ENCODE measurements around the gene MRPS23. TPM values are rescaled to one million over a fixed set of nuclear protein-coding genes. Genes with fewer than 3 reads are reported as not detected.

MRPS23 gene
- total and polyA plus RNA-seq, 9 of the 15 experiments (the other 6 are each of a cell fraction or from before 2014, with no cell fraction given), result 59.1 to 298 (median 98.8) TPM

GRCh38 chr17:57818066-57818465 is 31.8 kb downstream of the MRPS23 start:
- Histone ChIP-seq H3K9me3 (replicated peaks; ENCODE audit: control insufficient read depth, insufficient read depth, low read depth, low read length) (no peaks in the 10 kb centered on the region), H4K20me1 (replicated peaks; ENCODE audit: control insufficient read depth, insufficient read depth, low read length) (no peaks in the 10 kb centered on the region), H3K4me2 (ENCODE audit: insufficient read depth, low read length) (no peak overlapping the region), H3K79me2 (ENCODE audit: control insufficient read depth, insufficient read depth, low read length) (no peaks in the 10 kb centered on the region), H3K4me3 (no peak overlapping the region), H3K27me3 (ENCODE audit: control insufficient read depth in 2 of 2, insufficient read depth in 2 of 2, low read length in 2 of 2) (peaks cover 31 to 40% of the 10 kb centered on the region in 2 experiments), H3K36me3 (ENCODE audit: control insufficient read depth, insufficient read depth, low read length) (no peaks in the 10 kb centered on the region), H3K9ac (ENCODE audit: insufficient read depth in 1 of 2, low read depth in 2 of 2, low read length in 2 of 2) (no peak overlapping the region), H3K4me1 (replicated peaks in 1 of 2; ENCODE audit: control insufficient read depth in 2 of 2, insufficient read depth in 2 of 2, low read length in 2 of 2) (no peaks in the 10 kb centered on the region), H2AFZ (ENCODE audit: low read depth, low read length) (no peak overlapping the region), H3K9me1 (ENCODE audit: control insufficient read depth, insufficient read depth, low read length) (no peaks in the 10 kb centered on the region), H3K27ac (ENCODE audit: extremely low read depth, low read depth, low read length) (no peak overlapping the region)
- TF ChIP-seq PHB2 (IDR thresholded peaks at IDR 0.05; ENCODE audit: low read depth), result no peak
- TF ChIP-seq CREB1 (IDR thresholded peaks at IDR 0.05), result no peak
- TF ChIP-seq CREB1 (CRISPR knock-in tag; IDR thresholded peaks at IDR 0.05), result no peak
- no peak for TF ChIP-seq DNMT1 (IDR thresholded peaks at IDR 0.05)
- TF ChIP-seq, protein P1, sequence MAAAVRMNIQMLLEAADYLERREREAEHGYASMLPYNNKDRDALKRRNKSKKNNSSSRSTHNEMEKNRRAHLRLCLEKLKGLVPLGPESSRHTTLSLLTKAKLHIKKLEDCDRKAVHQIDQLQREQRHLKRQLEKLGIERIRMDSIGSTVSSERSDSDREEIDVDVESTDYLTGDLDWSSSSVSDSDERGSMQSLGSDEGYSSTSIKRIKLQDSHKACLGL (CRISPR knock-in tag; IDR thresholded peaks at IDR 0.05; ENCODE audit: borderline replicate concordance, poor library complexity, severe bottlenecking), result no peak
- ChIA-PET POLR2A (interaction anchor here (0.7 to 1.3 kb wide), 2 partner anchors 8 to 812 kb away, joined by 3 to 5 read pairs; no protein-coding TSS in a partner anchor), CTCF (ENCODE audit: low intra/inter-chr PET ratio) (no interaction called here)
- no peak for DNase-seq (ENCODE audit: extremely low read depth in 1 of 4, low spot score in 3 of 4)
- in situ Hi-C loops (cut with MboI) (no loop called here), intact Hi-C loops (cut with micrococcal nuclease) (no loop called here)
- no peak for ATAC-seq
- FAIRE-seq, result no peak
- 0% methylated on average over 9 of the region's 9 CpGs for WGBS (ENCODE audit: insufficient coverage, low coverage, missing lambda C conversion rate)
- no TSS peak for BruUV-seq (replicated peaks)

DNA sequence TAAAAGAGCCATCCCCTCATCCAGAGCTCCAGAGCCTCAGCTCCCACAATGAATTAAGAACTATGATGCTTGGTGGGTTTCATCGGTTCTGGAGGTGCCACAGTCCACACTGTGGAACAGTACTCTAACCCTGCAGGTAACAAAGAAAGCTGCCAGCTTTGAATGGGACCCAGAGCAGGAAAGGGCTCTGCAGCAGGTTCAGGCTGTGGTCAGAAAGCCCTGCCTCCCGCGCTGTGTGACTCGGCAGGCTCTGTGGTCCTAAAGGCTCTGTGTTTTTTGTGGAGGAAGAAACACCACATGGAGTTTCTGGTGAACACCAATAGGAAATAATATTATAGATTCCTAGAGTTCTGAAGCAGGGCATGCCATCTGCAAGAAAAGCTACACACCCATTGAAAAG is 32.5 kb downstream of the MRPS23 start:
- Histone ChIP-seq H3K36me3 (ENCODE audit: control insufficient read depth, insufficient read depth, low read length) (no peaks in the 10 kb centered on the region), H3K4me3 (no peak overlapping the region), H3K9me3 (replicated peaks; ENCODE audit: control insufficient read depth, insufficient read depth, low read depth, low read length) (no peaks in the 10 kb centered on the region), H4K20me1 (replicated peaks; ENCODE audit: control insufficient read depth, insufficient read depth, low read length) (no peaks in the 10 kb centered on the region), H3K4me2 (ENCODE audit: insufficient read depth, low read length) (no peak overlapping the region), H3K4me1 (replicated peaks in 1 of 2; ENCODE audit: control insufficient read depth in 2 of 2, insufficient read depth in 2 of 2, low read length in 2 of 2) (no peaks in the 10 kb centered on the region), H3K27ac (ENCODE audit: extremely low read depth, low read depth, low read length) (no peak overlapping the region), H3K79me2 (ENCODE audit: control insufficient read depth, insufficient read depth, low read length) (no peaks in the 10 kb centered on the region), H2AFZ (ENCODE audit: low read depth, low read length) (no peak overlapping the region), H3K9me1 (ENCODE audit: control insufficient read depth, insufficient read depth, low read length) (no peaks in the 10 kb centered on the region), H3K9ac (ENCODE audit: insufficient read depth in 1 of 2, low read depth in 2 of 2, low read length in 2 of 2) (no peak overlapping the region), H3K27me3 (ENCODE audit: control insufficient read depth in 2 of 2, insufficient read depth in 2 of 2, low read length in 2 of 2) (peaks cover 27 to 33% of the 10 kb centered on the region in 2 experiments)
- CTCF ChIA-PET (ENCODE audit: low intra/inter-chr PET ratio), result no interaction called here
- POLR2A ChIA-PET, result interaction anchor here (1.3 kb wide), 1 partner anchor 9 kb away, joined by 5 read pairs; no protein-coding TSS in a partner anchor
- ATAC-seq (no peak), FAIRE-seq (no peak), DNase-seq (ENCODE audit: extremely low read depth in 1 of 4, low spot score in 3 of 4) (no peak)
- intact Hi-C loops (cut with micrococcal nuclease), result no loop called here
- WGBS (ENCODE audit: insufficient coverage, low coverage, missing lambda C conversion rate), result 2% methylated on average over 4 of the region's 4 CpGs
- no TSS peak for BruUV-seq (replicated peaks)
- in situ Hi-C loops (cut with MboI), result no loop called here
- TF ChIP-seq HNRNPLL (IDR thresholded peaks at IDR 0.05; ENCODE audit: low read depth, low read length, poor library complexity, severe bottlenecking) (no peak), EWSR1 (IDR thresholded peaks at IDR 0.05; ENCODE audit: borderline replicate concordance, low read depth, partially characterized antibody) (no peak), CREBBP (IDR thresholded peaks at IDR 0.05; ENCODE audit: low read depth, low read length) (no peak), ARNT (IDR thresholded peaks at IDR 0.05) (no peak), ZNF146 (CRISPR knock-in tag; IDR thresholded peaks at IDR 0.05; ENCODE audit: unreplicated experiment) (no peak), SNRNP70 (optimal IDR thresholded peaks at IDR 0.05; ENCODE audit: low read depth, low read length) (no peak), ZNF740 (CRISPR knock-in tag; IDR thresholded peaks at IDR 0.05) (no peak), ZNF740 (tag; IDR thresholded peaks at IDR 0.05) (no peak), BACH1 (tag; IDR thresholded peaks at IDR 0.05) (no peak)

All from K562 (cell line).